Activated CD4-positive, alpha-beta T cell treated with anti-CD3 and anti-CD28 coated beads, Interleukin-2, amount 10 ng/mL, durations not matched to agents 7 days and 5 days (primary cell): ENCODE data around the gene ELP4. TPM values are rescaled to one million over a fixed set of nuclear protein-coding genes. Genes with fewer than 3 reads are reported as not detected.

Experiments used
- CTCF ChIA-PET: fragments of 350-600 bp; sonication (Branson Sonifier 250); formaldehyde crosslinking; loops from one replicate; lab custom pipeline; 2021; ENCODE audit warnings: antibody characterized with exemption; lab: Charles Lee
- POLR2A ChIA-PET: fragments of 350-600 bp; sonication (Branson Sonifier 250); formaldehyde crosslinking; loops from one replicate; lab custom pipeline; 2021; ENCODE audit warnings: antibody characterized with exemption; lab: Charles Lee
- DNase-seq: peaks from one replicate; pipeline ENCODE4 v3.0.0-alpha.2; 2020
- H3K27ac Mint-ChIP-seq: one replicate; pipeline ENCODE4 v1.8.0; 2021; ENCODE audit warnings: mild to moderate bottlenecking, moderate library complexity, mixed read lengths
- H3K27me3 Mint-ChIP-seq: one replicate; pipeline ENCODE4 v1.8.0; 2021; ENCODE audit warnings: mixed read lengths
- H3K36me3 Mint-ChIP-seq: one replicate; pipeline ENCODE4 v1.8.0; 2021; ENCODE audit warnings: low read depth, mixed read lengths
- H3K4me1 Mint-ChIP-seq: one replicate; pipeline ENCODE4 v1.8.0; 2021; ENCODE audit warnings: mixed read lengths
- H3K4me3 Mint-ChIP-seq: one replicate; pipeline ENCODE4 v1.8.0; 2021; ENCODE audit warnings: mild to moderate bottlenecking, moderate library complexity, mixed read lengths
- H3K9me3 Mint-ChIP-seq: one replicate; pipeline ENCODE4 v1.8.0; 2021; ENCODE audit warnings: mixed read lengths
- total RNA-seq, 2 experiments: library from RNA; stranded (reverse); gene quantifications; one replicate each; pipeline ENCODE4 v1.2.3, GENCODE V29; 2021

The ELP4 gene
- total RNA-seq, 2 experiments from 2014 or later = 22.9 to 26.7 TPM

DNA sequence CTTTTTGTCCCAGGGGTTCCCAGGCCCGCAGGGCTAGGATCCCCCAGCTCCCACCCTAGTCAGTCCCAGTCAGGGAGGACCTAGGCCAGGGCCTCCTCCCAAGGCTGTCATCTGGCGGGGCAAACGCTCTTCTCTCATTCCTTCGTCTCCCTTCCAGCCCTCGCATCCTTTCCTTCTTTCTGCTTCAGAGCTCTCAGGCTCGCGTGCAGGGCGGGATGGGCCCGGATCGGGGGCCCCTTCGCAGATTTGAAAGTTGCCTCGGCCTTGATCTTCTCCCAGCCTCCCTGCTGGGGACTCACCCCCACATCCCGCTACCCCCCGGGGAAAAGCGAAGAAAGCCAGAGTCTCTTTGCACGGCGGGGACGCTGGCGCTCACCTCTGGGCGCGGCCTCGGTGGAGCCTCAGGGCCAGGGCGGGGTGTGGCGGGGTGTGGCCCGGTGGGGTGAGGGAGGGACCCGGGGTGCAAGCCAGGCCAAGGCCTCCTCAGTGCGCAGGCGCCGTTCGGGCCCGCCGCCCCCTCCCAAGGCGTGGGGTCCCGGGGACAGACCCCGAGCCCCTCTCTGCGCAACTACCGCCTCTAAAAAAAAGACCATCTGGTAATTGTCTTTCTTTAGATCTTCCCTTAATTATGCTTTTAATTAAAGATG is 316.4 kb downstream of the ELP4 start:
- peaks cover 82% of the 10 kb centered on the region for H3K27me3 Mint-ChIP-seq
- CTCF ChIA-PET = no interaction called here
- H3K4me3 Mint-ChIP-seq = no peak overlapping the region
- H3K27ac Mint-ChIP-seq = no peak overlapping the region
- peaks cover 7% of the 10 kb centered on the region for H3K36me3 Mint-ChIP-seq
- H3K4me1 Mint-ChIP-seq = peaks cover 10% of the 10 kb centered on the region
- no peak for DNase-seq
- POLR2A ChIA-PET = no interaction called here
- no peaks in the 10 kb centered on the region for H3K9me3 Mint-ChIP-seq

- Mint-ChIP-seq H3K27me3 (peaks cover 74% of the 10 kb centered on the region), H3K9me3 (no peaks in the 10 kb centered on the region), H3K4me3 (peak overlapping the region; percentile 22), H3K4me1 (peaks cover 10% of the 10 kb centered on the region), H3K27ac (peak overlapping the region; percentile 54), H3K36me3 (peaks cover 4% of the 10 kb centered on the region)
- CTCF ChIA-PET = no interaction called here
- no peak for DNase-seq
- POLR2A ChIA-PET = no interaction called here
Measured at GRCh38 chr11:31826536-31827438, 317.2 kb downstream of the ELP4 start.

GRCh38 chr11:31827455-31828206 is 318.1 kb downstream of the ELP4 start:
- POLR2A ChIA-PET = no interaction called here

GRCh38 chr11:31828217-31828616 is 318.6 kb downstream of the ELP4 start:
- no peaks in the 10 kb centered on the region for H3K9me3 Mint-ChIP-seq
- POLR2A ChIA-PET = no interaction called here
- CTCF ChIA-PET = no interaction called here
- H3K27me3 Mint-ChIP-seq = peaks cover 60% of the 10 kb centered on the region
- DNase-seq = no peak
- peaks cover 4% of the 10 kb centered on the region for H3K36me3 Mint-ChIP-seq
- no peak overlapping the region for H3K27ac Mint-ChIP-seq
- peaks cover 10% of the 10 kb centered on the region for H3K4me1 Mint-ChIP-seq
- H3K4me3 Mint-ChIP-seq = no peak overlapping the region

More at GRCh38 chr11:31827455-31828206, 318.1 kb downstream of the ELP4 start:
- DNase-seq = no peak
- no peaks in the 10 kb centered on the region for H3K9me3 Mint-ChIP-seq
- peaks cover 10% of the 10 kb centered on the region for H3K4me1 Mint-ChIP-seq
- H3K36me3 Mint-ChIP-seq = peaks cover 4% of the 10 kb centered on the region
- CTCF ChIA-PET = no interaction called here
- peaks cover 66% of the 10 kb centered on the region for H3K27me3 Mint-ChIP-seq
- no peak overlapping the region for H3K27ac Mint-ChIP-seq
- no peak overlapping the region for H3K4me3 Mint-ChIP-seq

- Mint-ChIP-seq H3K27me3 (peaks cover 43% of the 10 kb centered on the region), H3K4me3 (no peak overlapping the region), H3K27ac (no peak overlapping the region), H3K4me1 (peaks cover 10% of the 10 kb centered on the region), H3K9me3 (no peaks in the 10 kb centered on the region), H3K36me3 (peaks cover 1% of the 10 kb centered on the region)
- ChIA-PET POLR2A (no interaction called here), CTCF (no interaction called here)
- no peak for DNase-seq
Measured at GRCh38 chr11:31830406-31830805, 320.8 kb downstream of the ELP4 start.

DNA sequence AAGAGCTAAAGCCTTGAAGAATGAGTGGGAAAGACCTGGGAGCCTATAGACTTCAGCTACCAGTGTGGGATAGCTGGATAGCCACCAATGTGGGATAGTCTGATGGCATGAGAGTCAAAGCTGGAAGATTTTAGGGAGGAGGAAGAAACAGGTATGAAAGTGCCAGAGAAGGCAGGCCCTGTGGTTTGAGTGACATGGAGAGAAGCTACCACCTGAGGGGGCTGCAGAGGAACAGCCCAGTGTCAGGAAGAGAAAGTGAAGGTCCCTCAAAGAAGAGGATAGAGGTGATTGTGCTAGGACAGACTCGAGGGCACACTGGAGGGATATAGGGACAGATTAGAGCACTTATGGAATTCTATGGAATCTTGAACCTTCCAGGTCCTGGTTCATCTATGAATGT is 324.7 kb downstream of the ELP4 start:
- peaks cover 33% of the 10 kb centered on the region for H3K27me3 Mint-ChIP-seq
- CTCF ChIA-PET = no interaction called here
- no peak for DNase-seq
- no peaks in the 10 kb centered on the region for H3K36me3 Mint-ChIP-seq
- H3K27ac Mint-ChIP-seq = no peak overlapping the region
- no peaks in the 10 kb centered on the region for H3K9me3 Mint-ChIP-seq
- no peak overlapping the region for H3K4me3 Mint-ChIP-seq
- no peaks in the 10 kb centered on the region for H3K4me1 Mint-ChIP-seq
- POLR2A ChIA-PET = no interaction called here

Other genes starting within 250 kb of the ELP4 start
- not detected for gene DCDC1, start 140.0 kb upstream of the ELP4 start, total RNA-seq
- 10 to 100 TPM; 16.6 to 16.8 TPM for gene DNAJC24, start 139.9 kb upstream of the ELP4 start, total RNA-seq
- gene IMMP1L, start 145 bp upstream of the ELP4 start, total RNA-seq = 10 to 100 TPM; 19.7 to 23.4 TPM